PC-3 (cell line): ENCODE data around the gene VTCN1. TPM values are rescaled to one million over a fixed set of nuclear protein-coding genes. Genes with fewer than 3 reads are reported as not detected.

Experiments used
- ATAC-seq: fragments of 200-7000 bp; cut with Tn5 transposase; 2 replicates; pipeline ENCODE4 v1.9.1; 2020; ENCODE audit warnings: mild to moderate bottlenecking, moderate library complexity
- BruUV-seq: library from RNA; stranded (reverse); fragments of 400-500 nt; replicated peaks from 2 replicates; lab custom pipeline; 2021; lab: Mats Ljungman, UMichigan
- CTCF ChIA-PET: fragments of 300-600 bp; sonication (Branson Sonifier 250); formaldehyde crosslinking; loops from one replicate; lab custom pipeline; 2022; ENCODE audit warnings: antibody characterized with exemption; lab: Charles Lee
- POLR2A ChIA-PET: fragments of 300-600 bp; sonication (Branson Sonifier 250); formaldehyde crosslinking; loops from one replicate; lab custom pipeline; 2022; ENCODE audit warnings: antibody characterized with exemption; ENCODE audit not compliant: unreplicated experiment; lab: Charles Lee
- DNase-seq: peaks from one replicate; pipeline ENCODE4 v3.0.0-alpha.2; 2015
- H2AFZ ChIP-seq: fragments of 300-600 bp; sonication (generic); 2 replicates; pipeline ENCODE4 v1.6.0; 2016; ENCODE audit warnings: antibody characterized with exemption, low read length
- H3F3A ChIP-seq: fragments of 300-600 bp; sonication (generic); one replicate; pipeline ENCODE4 v1.6.0; 2017; ENCODE audit warnings: antibody characterized with exemption, low read length, control low read depth, mild to moderate bottlenecking; ENCODE audit not compliant: unreplicated experiment
- H3K27ac ChIP-seq: fragments of 300-600 bp; sonication (generic); 2 replicates; pipeline ENCODE4 v1.5.1; 2016; ENCODE audit warnings: mild to moderate bottlenecking, low read length
- H3K27me3 ChIP-seq: fragments of 300-600 bp; sonication (generic); 2 replicates; pipeline ENCODE4 v1.6.1; 2016; ENCODE audit warnings: low read length, mixed read lengths
- H3K36me3 ChIP-seq: fragments of 300-600 bp; sonication (generic); 2 replicates; pipeline ENCODE4 v1.6.1; 2016; ENCODE audit warnings: low read depth, mixed run types, low read length, mixed read lengths
- H3K4me1 ChIP-seq: fragments of 300-600 bp; sonication (generic); 2 replicates; pipeline ENCODE4 v1.5.1; 2016; ENCODE audit warnings: low read length; ENCODE audit not compliant: insufficient read depth
- H3K4me2 ChIP-seq: fragments of 300-600 bp; sonication (generic); 2 replicates; pipeline ENCODE4 v1.6.0; 2016; ENCODE audit warnings: low read length
- H3K4me3 ChIP-seq: fragments of 300-600 bp; sonication (generic); 2 replicates; pipeline ENCODE4 v1.5.1; 2016; ENCODE audit warnings: mild to moderate bottlenecking, low read length, mixed read lengths
- H3K79me2 ChIP-seq: fragments of 300-600 bp; sonication (generic); 2 replicates; pipeline ENCODE4 v1.6.1; 2017; ENCODE audit warnings: low read length, mixed read lengths
- H3K9ac ChIP-seq: fragments of 300-600 bp; sonication (generic); 2 replicates; pipeline ENCODE4 v1.6.0; 2016; ENCODE audit warnings: mild to moderate bottlenecking, low read length
- H3K9me2 ChIP-seq: fragments of 300-600 bp; sonication (generic); replicated peaks from 2 replicates; pipeline ENCODE4 v1.6.1; 2016; ENCODE audit warnings: mixed run types, low read length, mixed read lengths
- H3K9me3 ChIP-seq: fragments of 300-600 bp; sonication (generic); 2 replicates; pipeline ENCODE4 v1.6.1; 2016; ENCODE audit warnings: low read length, mixed read lengths
- H4K20me1 ChIP-seq: fragments of 300-600 bp; sonication (generic); 2 replicates; pipeline ENCODE4 v1.6.1; 2016; ENCODE audit warnings: low read length, mixed read lengths
- CTCF ChIP-seq: fragments of 300-600 bp; sonication (generic); conservative IDR thresholded peaks from 2 replicates; pipeline ENCODE4 v1.5.1; 2017; ENCODE audit warnings: antibody characterized with exemption, low read depth, mild to moderate bottlenecking, low read length
- EZH2 ChIP-seq: fragments of 300-600 bp; sonication (generic); IDR thresholded peaks from one replicate; pipeline ENCODE4 v1.6.1; 2017; ENCODE audit warnings: antibody characterized with exemption, mild to moderate bottlenecking, low read length; ENCODE audit not compliant: unreplicated experiment
- EZH2phosphoT487 ChIP-seq: fragments of 300-600 bp; sonication (generic); IDR thresholded peaks from 2 replicates; pipeline ENCODE4 v1.6.1; 2018; ENCODE audit warnings: mild to moderate bottlenecking, antibody characterized with exemption, low read length, borderline replicate concordance
- intact Hi-C: fragments of 100-400 bp; cut with micrococcal nuclease; formaldehyde crosslinking; loops from 2 replicates; pipeline ENCODE4 v1.9.0; 2023
- total RNA-seq: library from RNA; depleted of rRNA; stranded (reverse); fragments of >200 nt; gene quantifications from 2 replicates; pipeline ENCODE4 v1.2.3, GENCODE V29; 2014

VTCN1 gene
- total RNA-seq, 1 experiment from 2014 or later: not detected

- CTCF ChIA-PET: interaction anchor here (0.6 kb wide), 1 partner anchor 69 kb away, joined by 3 read pairs; no protein-coding TSS in a partner anchor
- Histone ChIP-seq H3K27me3 (no peaks in the 10 kb centered on the region), H3K36me3 (no peaks in the 10 kb centered on the region), H4K20me1 (no peaks in the 10 kb centered on the region), H3K4me3 (no peak overlapping the region), H3K9me2 (no peaks in the 10 kb centered on the region), H3K9ac (no peak overlapping the region), H3K9me3 (no peaks in the 10 kb centered on the region), H3K4me2 (no peak overlapping the region), H2AFZ (no peak overlapping the region), H3K27ac (no peak overlapping the region), H3K4me1 (peaks cover 5% of the 10 kb centered on the region; the same call in 1 of the 2 replicates), H3K79me2 (no peaks in the 10 kb centered on the region), H3F3A (no peaks in the 10 kb centered on the region)
- BruUV-seq: no TSS peak
- ATAC-seq (no peak; the same call in 1 of the 2 replicates), DNase-seq (no peak)
- POLR2A ChIA-PET: no interaction called here
- no peak for TF ChIP-seq EZH2
- no peak for TF ChIP-seq CTCF
- TF ChIP-seq EZH2phosphoT487: no peak
- intact Hi-C loops: no loop called here
Observed at GRCh38 chr1:117215733-117216462, 5.2 kb upstream of the VTCN1 start.

GRCh38 chr1:117215019-117215418 is 4.3 kb upstream of the VTCN1 start:
- Histone ChIP-seq H2AFZ (no peak overlapping the region), H3K9ac (no peak overlapping the region), H3K9me2 (no peaks in the 10 kb centered on the region), H3K36me3 (no peaks in the 10 kb centered on the region), H3K4me2 (no peak overlapping the region), H3K79me2 (no peaks in the 10 kb centered on the region), H3K9me3 (no peaks in the 10 kb centered on the region), H3K27me3 (no peaks in the 10 kb centered on the region), H3K4me3 (no peak overlapping the region), H4K20me1 (no peaks in the 10 kb centered on the region), H3K4me1 (peaks cover 12% of the 10 kb centered on the region; the same call in 1 of the 2 replicates), H3F3A (no peaks in the 10 kb centered on the region), H3K27ac (no peak overlapping the region)
- ChIA-PET POLR2A (no interaction called here), CTCF (no interaction called here)
- BruUV-seq: no TSS peak
- TF ChIP-seq EZH2: no peak
- intact Hi-C loops: no loop called here
- DNase-seq (no peak), ATAC-seq (no peak)

GRCh38 chr1:117213046-117213445 is 2.3 kb upstream of the VTCN1 start:
- H3K4me2 ChIP-seq: no peak overlapping the region
- no peaks in the 10 kb centered on the region for H4K20me1 ChIP-seq
- H3K79me2 ChIP-seq: no peaks in the 10 kb centered on the region
- no peak overlapping the region for H3K27ac ChIP-seq
- no peaks in the 10 kb centered on the region for H3K9me2 ChIP-seq
- H2AFZ ChIP-seq: no peak overlapping the region
- ATAC-seq: no peak
- intact Hi-C loops: no loop called here
- TF ChIP-seq EZH2phosphoT487: no peak
- no peak for TF ChIP-seq EZH2
- no peak for TF ChIP-seq CTCF
- no peaks in the 10 kb centered on the region for H3F3A ChIP-seq
- H3K36me3 ChIP-seq: no peaks in the 10 kb centered on the region
- no peak overlapping the region for H3K9ac ChIP-seq
- ChIA-PET POLR2A (no interaction called here), CTCF (no interaction called here)
- DNase-seq: no peak
- peaks cover 23% of the 10 kb centered on the region; the same call in 1 of the 2 replicates for H3K4me1 ChIP-seq
- no peaks in the 10 kb centered on the region for H3K27me3 ChIP-seq
- no TSS peak for BruUV-seq
- no peak overlapping the region for H3K4me3 ChIP-seq
- no peaks in the 10 kb centered on the region for H3K9me3 ChIP-seq
